GM18519 (cell line): ENCODE measurements around the gene SRP68.

Source experiments
- ATAC-seq: cut with Tn5 transposase; IDR thresholded peaks from one replicate; pipeline ENCODE4 v1.9.1; 2021; ENCODE audit warnings: mild to moderate bottlenecking, moderate library complexity; ENCODE audit not compliant: unreplicated experiment, low FRiP score

Gene SRP68

GRCh38 chr17:76022973-76023899 lies 49.1 kb downstream of the SRP68 start:
- ATAC-seq: no peak

- ATAC-seq: no peak
These were observed 50.0 kb downstream of the SRP68 start for GRCh38 chr17:76022285-76022684.

- ATAC-seq: no peak
These were observed 52.4 kb downstream of the SRP68 start for GRCh38 chr17:76019833-76020467.

GRCh38 chr17:76018801-76019200 lies 53.5 kb downstream of the SRP68 start:
- ATAC-seq: no peak

GRCh38 chr17:76018340-76018680 lies 54.0 kb downstream of the SRP68 start:
- ATAC-seq: no peak

- ATAC-seq: no peak
These were observed 54.6 kb downstream of the SRP68 start for GRCh38 chr17:76017481-76018339.

- no peak for ATAC-seq
These were observed 57.4 kb downstream of the SRP68 start for GRCh38 chr17:76014925-76015261.

GRCh38 chr17:76014100-76014924 lies 58.0 kb downstream of the SRP68 start:
- ATAC-seq: no peak

- no peak for ATAC-seq
These were observed 58.9 kb downstream of the SRP68 start for GRCh38 chr17:76013377-76013932.

- no peak for ATAC-seq
These were observed 60.4 kb downstream of the SRP68 start for GRCh38 chr17:76011951-76012350.

- ATAC-seq: no peak
These were observed 62.2 kb downstream of the SRP68 start for GRCh38 chr17:76009969-76010661.

- no peak for ATAC-seq
These were observed 62.9 kb downstream of the SRP68 start for GRCh38 chr17:76009447-76009846.

- no peak for ATAC-seq
These were observed 63.5 kb downstream of the SRP68 start for GRCh38 chr17:76008630-76009425.

GRCh38 chr17:76008208-76008607 lies 64.1 kb downstream of the SRP68 start:
- ATAC-seq: no peak

- no peak for ATAC-seq
These were observed 64.5 kb downstream of the SRP68 start for GRCh38 chr17:76007850-76008165.

- no peak for ATAC-seq
These were observed 65.0 kb downstream of the SRP68 start for GRCh38 chr17:76007131-76007849.

- no peak for ATAC-seq
These were observed 66.8 kb downstream of the SRP68 start for GRCh38 chr17:76005263-76006149.
